ENCODE data around the gene CDC25B. TPM values are rescaled to one million over a fixed set of nuclear protein-coding genes. Genes with fewer than 3 reads are reported as not detected.

The CDC25B gene
- total and polyA plus RNA-seq, 2 of the 13 experiments (the other 11 are each of a cell fraction or from before 2014, with no cell fraction given), result 14.5 to 19.4 TPM

DNA sequence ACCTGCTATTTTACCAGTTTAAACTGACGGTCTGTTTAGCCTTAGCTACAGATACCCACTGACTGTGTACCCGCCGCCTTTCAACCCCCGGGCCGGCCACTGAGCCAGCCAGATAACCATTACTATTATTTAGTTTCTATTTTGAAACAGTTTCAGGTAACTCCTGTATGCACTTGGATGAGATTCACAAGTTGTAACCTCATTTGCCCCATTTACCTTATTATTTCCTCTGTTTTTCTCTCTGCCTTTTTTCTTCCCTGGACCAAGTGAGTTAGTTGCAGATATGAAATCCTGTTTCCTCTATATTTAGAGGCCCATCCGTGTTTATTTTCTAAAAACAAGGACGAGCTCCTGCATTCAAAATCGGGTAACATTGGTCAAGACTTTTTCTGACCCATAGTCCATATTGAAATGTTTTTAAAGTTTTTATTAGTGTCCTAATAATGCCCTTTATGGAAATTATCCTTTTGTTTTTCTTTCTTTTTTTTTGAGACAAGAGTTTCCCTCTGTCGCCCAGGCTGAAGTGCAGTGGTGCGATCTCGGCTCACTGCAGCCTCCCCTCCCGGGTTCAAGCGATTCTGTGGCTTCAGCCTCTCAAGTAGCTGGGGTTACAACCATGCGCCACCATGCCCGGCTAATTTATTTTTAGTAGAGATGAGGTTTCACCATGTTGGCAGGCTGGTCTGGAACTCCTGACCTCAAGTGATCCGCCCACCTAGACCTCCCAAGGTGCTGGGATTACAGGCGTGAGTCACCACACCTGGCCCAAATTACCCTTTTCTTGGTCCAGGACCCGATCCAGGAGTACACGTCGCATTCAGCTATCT lies 25.0 kb downstream of the CDC25B start (continued):
- TF ChIP-seq MTF1 (CRISPR knock-in tag; IDR thresholded peaks at IDR 0.05) (no peak), ZNF557 (CRISPR knock-in tag; IDR thresholded peaks at IDR 0.05) (no peak), NFIB (CRISPR knock-in tag; IDR thresholded peaks at IDR 0.05; ENCODE audit: borderline replicate concordance) (no peak), ZNF224 (CRISPR knock-in tag; IDR thresholded peaks at IDR 0.05) (0 out of 2 replicates have a peak, but pooled peaks have one; percentile 56), ATF1 (CRISPR knock-in tag; IDR thresholded peaks at IDR 0.05) (peak; percentile 91), ZNF749 (CRISPR knock-in tag; IDR thresholded peaks at IDR 0.05; ENCODE audit: borderline replicate concordance) (no peak), XBP1 (CRISPR knock-in tag; IDR thresholded peaks at IDR 0.05) (no peak; the same call in 1 of the 2 replicates), FOSL1 (CRISPR knock-in tag; IDR thresholded peaks at IDR 0.05; ENCODE audit: borderline replicate concordance) (no peak), ZNF577 (CRISPR knock-in tag; IDR thresholded peaks at IDR 0.05; ENCODE audit: borderline replicate concordance, low read depth) (0 out of 2 replicates have a peak, but pooled peaks have one; percentile 19), ZNF777 (CRISPR knock-in tag; IDR thresholded peaks at IDR 0.05) (no peak), NCOR1 (IDR thresholded peaks at IDR 0.05; ENCODE audit: borderline replicate concordance, low read length) (no peak), ZNF878 (CRISPR knock-in tag; IDR thresholded peaks at IDR 0.05) (no peak), CEBPG (CRISPR knock-in tag; IDR thresholded peaks at IDR 0.05) (no peak), JUNB (CRISPR knock-in tag; IDR thresholded peaks at IDR 0.05; ENCODE audit: borderline replicate concordance) (no peak), ZNF282 (IDR thresholded peaks at IDR 0.05; ENCODE audit: partially characterized antibody) (no peak), KLF6 (CRISPR knock-in tag; IDR thresholded peaks at IDR 0.05) (no peak), FOXK1 (CRISPR knock-in tag; IDR thresholded peaks at IDR 0.05; ENCODE audit: borderline replicate concordance, low read depth) (no peak)
- TF ChIP-seq, protein P1, sequence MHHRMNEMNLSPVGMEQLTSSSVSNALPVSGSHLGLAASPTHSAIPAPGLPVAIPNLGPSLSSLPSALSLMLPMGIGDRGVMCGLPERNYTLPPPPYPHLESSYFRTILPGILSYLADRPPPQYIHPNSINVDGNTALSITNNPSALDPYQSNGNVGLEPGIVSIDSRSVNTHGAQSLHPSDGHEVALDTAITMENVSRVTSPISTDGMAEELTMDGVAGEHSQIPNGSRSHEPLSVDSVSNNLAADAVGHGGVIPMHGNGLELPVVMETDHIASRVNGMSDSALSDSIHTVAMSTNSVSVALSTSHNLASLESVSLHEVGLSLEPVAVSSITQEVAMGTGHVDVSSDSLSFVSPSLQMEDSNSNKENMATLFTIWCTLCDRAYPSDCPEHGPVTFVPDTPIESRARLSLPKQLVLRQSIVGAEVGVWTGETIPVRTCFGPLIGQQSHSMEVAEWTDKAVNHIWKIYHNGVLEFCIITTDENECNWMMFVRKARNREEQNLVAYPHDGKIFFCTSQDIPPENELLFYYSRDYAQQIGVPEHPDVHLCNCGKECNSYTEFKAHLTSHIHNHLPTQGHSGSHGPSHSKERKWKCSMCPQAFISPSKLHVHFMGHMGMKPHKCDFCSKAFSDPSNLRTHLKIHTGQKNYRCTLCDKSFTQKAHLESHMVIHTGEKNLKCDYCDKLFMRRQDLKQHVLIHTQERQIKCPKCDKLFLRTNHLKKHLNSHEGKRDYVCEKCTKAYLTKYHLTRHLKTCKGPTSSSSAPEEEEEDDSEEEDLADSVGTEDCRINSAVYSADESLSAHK (CRISPR knock-in tag; IDR thresholded peaks at IDR 0.05; ENCODE audit: borderline replicate concordance), result no peak
- TF ChIP-seq, protein P2, sequence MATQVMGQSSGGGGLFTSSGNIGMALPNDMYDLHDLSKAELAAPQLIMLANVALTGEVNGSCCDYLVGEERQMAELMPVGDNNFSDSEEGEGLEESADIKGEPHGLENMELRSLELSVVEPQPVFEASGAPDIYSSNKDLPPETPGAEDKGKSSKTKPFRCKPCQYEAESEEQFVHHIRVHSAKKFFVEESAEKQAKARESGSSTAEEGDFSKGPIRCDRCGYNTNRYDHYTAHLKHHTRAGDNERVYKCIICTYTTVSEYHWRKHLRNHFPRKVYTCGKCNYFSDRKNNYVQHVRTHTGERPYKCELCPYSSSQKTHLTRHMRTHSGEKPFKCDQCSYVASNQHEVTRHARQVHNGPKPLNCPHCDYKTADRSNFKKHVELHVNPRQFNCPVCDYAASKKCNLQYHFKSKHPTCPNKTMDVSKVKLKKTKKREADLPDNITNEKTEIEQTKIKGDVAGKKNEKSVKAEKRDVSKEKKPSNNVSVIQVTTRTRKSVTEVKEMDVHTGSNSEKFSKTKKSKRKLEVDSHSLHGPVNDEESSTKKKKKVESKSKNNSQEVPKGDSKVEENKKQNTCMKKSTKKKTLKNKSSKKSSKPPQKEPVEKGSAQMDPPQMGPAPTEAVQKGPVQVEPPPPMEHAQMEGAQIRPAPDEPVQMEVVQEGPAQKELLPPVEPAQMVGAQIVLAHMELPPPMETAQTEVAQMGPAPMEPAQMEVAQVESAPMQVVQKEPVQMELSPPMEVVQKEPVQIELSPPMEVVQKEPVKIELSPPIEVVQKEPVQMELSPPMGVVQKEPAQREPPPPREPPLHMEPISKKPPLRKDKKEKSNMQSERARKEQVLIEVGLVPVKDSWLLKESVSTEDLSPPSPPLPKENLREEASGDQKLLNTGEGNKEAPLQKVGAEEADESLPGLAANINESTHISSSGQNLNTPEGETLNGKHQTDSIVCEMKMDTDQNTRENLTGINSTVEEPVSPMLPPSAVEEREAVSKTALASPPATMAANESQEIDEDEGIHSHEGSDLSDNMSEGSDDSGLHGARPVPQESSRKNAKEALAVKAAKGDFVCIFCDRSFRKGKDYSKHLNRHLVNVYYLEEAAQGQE (IDR thresholded peaks at IDR 0.05; ENCODE audit: borderline replicate concordance in 1 of 2, low read depth in 1 of 2, low read length in 2 of 2), result no peak
- TF ChIP-seq, protein P3, sequence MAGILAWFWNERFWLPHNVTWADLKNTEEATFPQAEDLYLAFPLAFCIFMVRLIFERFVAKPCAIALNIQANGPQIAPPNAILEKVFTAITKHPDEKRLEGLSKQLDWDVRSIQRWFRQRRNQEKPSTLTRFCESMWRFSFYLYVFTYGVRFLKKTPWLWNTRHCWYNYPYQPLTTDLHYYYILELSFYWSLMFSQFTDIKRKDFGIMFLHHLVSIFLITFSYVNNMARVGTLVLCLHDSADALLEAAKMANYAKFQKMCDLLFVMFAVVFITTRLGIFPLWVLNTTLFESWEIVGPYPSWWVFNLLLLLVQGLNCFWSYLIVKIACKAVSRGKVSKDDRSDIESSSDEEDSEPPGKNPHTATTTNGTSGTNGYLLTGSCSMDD (CRISPR knock-in tag; IDR thresholded peaks at IDR 0.05), result no peak

All from HepG2 (cell line).